WTC11 (cell line): ENCODE measurements around the gene MYPN. TPM values are rescaled to one million over a fixed set of nuclear protein-coding genes. Genes with fewer than 3 reads are reported as not detected.

ENCODE experiments used
- ATAC-seq: fragments of 200-7000 bp; cut with Tn5 transposase; 2 replicates; pipeline ENCODE4 v1.10.0; 2021; ENCODE audit warnings: mild to moderate bottlenecking, moderate library complexity
- CTCF ChIA-PET: fragments of 300-600 bp; sonication (Branson Sonifier 250); formaldehyde crosslinking; loops from one replicate; lab custom pipeline; 2021; ENCODE audit warnings: antibody characterized with exemption; lab: Charles Lee
- POLR2A ChIA-PET: fragments of 350-600 bp; sonication (Branson Sonifier 250); formaldehyde crosslinking; loops from one replicate; lab custom pipeline; 2021; ENCODE audit warnings: antibody characterized with exemption; lab: Charles Lee
- DNase-seq: peaks from one replicate; pipeline ENCODE4 v3.0.0; 2021; ENCODE audit warnings: low spot score
- H3K27ac Mint-ChIP-seq: 2 replicates; pipeline ENCODE4 v1.8.0; 2021; ENCODE audit warnings: mixed read lengths
- H3K27me3 Mint-ChIP-seq: 2 replicates; pipeline ENCODE4 v1.8.0; 2021; ENCODE audit warnings: low read depth, mild to moderate bottlenecking, moderate library complexity, mixed read lengths
- H3K36me3 Mint-ChIP-seq: 2 replicates; pipeline ENCODE4 v1.8.0; 2021; ENCODE audit warnings: mixed read lengths
- H3K4me1 Mint-ChIP-seq: 2 replicates; pipeline ENCODE4 v1.8.0; 2022; ENCODE audit warnings: mixed read lengths
- H3K4me3 Mint-ChIP-seq: 2 replicates; pipeline ENCODE4 v1.8.0; 2021; ENCODE audit warnings: mild to moderate bottlenecking, moderate library complexity, mixed read lengths
- H3K9me3 Mint-ChIP-seq: 2 replicates; pipeline ENCODE4 v1.8.0; 2021; ENCODE audit warnings: mixed read lengths
- CREB1 ChIP-seq: sonication (generic); formaldehyde crosslinking; IDR thresholded peaks from 2 replicates; pipeline ENCODE4 v1.8.0; 2023; ENCODE audit warnings: mild to moderate bottlenecking, missing genetic modification reagents
- GABPB1 ChIP-seq: sonication (generic); formaldehyde crosslinking; IDR thresholded peaks from 2 replicates; pipeline ENCODE4 v1.8.1; 2023; ENCODE audit warnings: mild to moderate bottlenecking, missing genetic modification reagents
- GRHL2 ChIP-seq: fragments of 250-450 bp; sonication (Bioruptor Pico); IDR thresholded peaks from 2 replicates; pipeline ENCODE4 v1.8.0; 2022; ENCODE audit warnings: mild to moderate bottlenecking, moderate library complexity; ENCODE audit not compliant: insufficient replicate concordance, severe bottlenecking
- GTF2I ChIP-seq: fragments of 250-450 bp; sonication (Bioruptor Pico); conservative IDR thresholded peaks from 2 replicates; pipeline ENCODE4 v1.4.0; 2021; ENCODE audit warnings: mild to moderate bottlenecking
- HMGA2 ChIP-seq: fragments of 250-450 bp; sonication (Bioruptor Pico); IDR thresholded peaks from 2 replicates; pipeline ENCODE4 v1.4.0; 2021; ENCODE audit warnings: mild to moderate bottlenecking, moderate library complexity
- KAT7 ChIP-seq: sonication (generic); formaldehyde crosslinking; IDR thresholded peaks from 2 replicates; pipeline ENCODE4 v1.8.1; 2023; ENCODE audit warnings: missing genetic modification reagents, mild to moderate bottlenecking, borderline replicate concordance
- MXD4 ChIP-seq: fragments of 250-450 bp; sonication (Bioruptor Pico); IDR thresholded peaks from 2 replicates; pipeline ENCODE4 v1.8.0; 2021; ENCODE audit warnings: mild to moderate bottlenecking, moderate library complexity, borderline replicate concordance
- NFE2L1 ChIP-seq: sonication (generic); formaldehyde crosslinking; IDR thresholded peaks from 2 replicates; pipeline ENCODE4 v1.8.1; 2023; ENCODE audit warnings: missing genetic modification reagents
- NR2C2 ChIP-seq: sonication (generic); formaldehyde crosslinking; IDR thresholded peaks from 2 replicates; pipeline ENCODE4 v1.8.0; 2022; ENCODE audit warnings: mild to moderate bottlenecking, missing genetic modification reagents
- NR3C1 ChIP-seq: sonication (generic); formaldehyde crosslinking; conservative IDR thresholded peaks from 2 replicates; pipeline ENCODE4 v1.8.1; 2023; ENCODE audit warnings: low read depth, mild to moderate bottlenecking, missing genetic modification reagents
- OVOL2 ChIP-seq: fragments of 250-450 bp; sonication (Bioruptor Pico); IDR thresholded peaks from 2 replicates; pipeline ENCODE4 v1.9.0; 2021; ENCODE audit warnings: mild to moderate bottlenecking, borderline replicate concordance
- PRRX2 ChIP-seq: fragments of 250-450 bp; sonication (Bioruptor Pico); IDR thresholded peaks from 2 replicates; pipeline ENCODE4 v1.8.0; 2021; ENCODE audit warnings: mild to moderate bottlenecking
- RORB ChIP-seq: fragments of 250-450 bp; sonication (Bioruptor Pico); IDR thresholded peaks from 2 replicates; pipeline ENCODE4 v1.9.0; 2021; ENCODE audit warnings: mild to moderate bottlenecking
- SP1 ChIP-seq: sonication (generic); formaldehyde crosslinking; conservative IDR thresholded peaks from 2 replicates; pipeline ENCODE4 v1.8.1; 2022; ENCODE audit warnings: missing genetic modification reagents
- ZBTB21 ChIP-seq: sonication (generic); formaldehyde crosslinking; IDR thresholded peaks from 2 replicates; pipeline ENCODE4 v1.8.1; 2023; ENCODE audit warnings: mild to moderate bottlenecking, missing genetic modification reagents, borderline replicate concordance
- ZNF263 ChIP-seq: sonication (generic); formaldehyde crosslinking; IDR thresholded peaks from 2 replicates; pipeline ENCODE4 v1.8.1; 2022; ENCODE audit warnings: low read depth, mild to moderate bottlenecking, moderate library complexity, missing genetic modification reagents
- ZNF396 ChIP-seq: fragments of 250-450 bp; sonication (Bioruptor Pico); IDR thresholded peaks from 2 replicates; pipeline ENCODE4 v1.8.0; 2021; ENCODE audit warnings: mild to moderate bottlenecking, moderate library complexity, borderline replicate concordance
- ZNF423 ChIP-seq: fragments of 250-450 bp; sonication (Bioruptor Pico); IDR thresholded peaks from 2 replicates; pipeline ENCODE4 v2.1.2; 2022; ENCODE audit warnings: mild to moderate bottlenecking, moderate library complexity
- total RNA-seq: library from RNA; stranded (reverse); gene quantifications from 3 replicates; pipeline ENCODE4 v1.2.3, GENCODE V29; 2021
- TF ChIP-seq, protein P1 (sequence below): sonication (generic); formaldehyde crosslinking; IDR thresholded peaks from 2 replicates; pipeline ENCODE4 v1.8.1; 2022; ENCODE audit warnings: low read depth, mild to moderate bottlenecking, moderate library complexity, missing genetic modification reagents, borderline replicate concordance
- TF ChIP-seq, protein P2 (sequence below): fragments of 250-450 bp; sonication (Bioruptor Pico); IDR thresholded peaks from 2 replicates; pipeline ENCODE4 v2.1.2; 2022; ENCODE audit warnings: mild to moderate bottlenecking, moderate library complexity
- TF ChIP-seq, protein P3 (sequence below): sonication (generic); formaldehyde crosslinking; IDR thresholded peaks from 2 replicates; pipeline ENCODE4 v1.8.1; 2022; ENCODE audit warnings: mild to moderate bottlenecking, moderate library complexity, missing genetic modification reagents
- TF ChIP-seq, protein P4 (sequence below): fragments of 250-450 bp; sonication (Bioruptor Pico); IDR thresholded peaks from 2 replicates; pipeline ENCODE4 v1.9.0; 2021; ENCODE audit warnings: moderate library complexity, mild to moderate bottlenecking, inconsistent platforms, borderline replicate concordance
- TF ChIP-seq, protein P5 (sequence below): sonication (generic); formaldehyde crosslinking; IDR thresholded peaks from 2 replicates; pipeline ENCODE4 v1.8.1; 2023; ENCODE audit warnings: mild to moderate bottlenecking, missing genetic modification reagents

MYPN gene
- total RNA-seq, 1 experiment from 2014 or later, result not detected

DNA sequence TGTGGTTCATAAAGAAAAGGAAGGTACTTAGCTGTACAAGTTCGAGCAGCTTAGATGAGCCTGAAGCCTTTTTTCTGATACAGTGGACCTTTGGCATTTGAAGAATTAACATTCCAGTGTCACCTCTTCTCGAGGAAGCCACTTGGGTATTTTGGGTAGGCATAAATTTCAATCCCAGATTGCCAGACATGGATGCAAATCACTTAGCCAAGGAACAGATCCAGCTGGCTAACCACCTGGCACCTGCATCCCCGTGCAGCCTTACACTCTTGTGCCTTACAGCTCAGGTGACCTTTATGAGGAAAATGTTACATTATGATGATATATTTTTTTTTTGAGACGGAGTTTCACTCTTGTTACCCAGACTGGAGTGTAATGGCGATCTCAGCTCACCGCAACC lies 138.6 kb downstream of the MYPN start:
- DNase-seq, result no peak
- no peaks in the 10 kb centered on the region for H3K36me3 Mint-ChIP-seq
- H3K4me3 Mint-ChIP-seq, result no peak overlapping the region
- ATAC-seq, result no peak
- no peak for TF ChIP-seq KAT7
- no peak for TF ChIP-seq PRRX2 (CRISPR knock-in tag)
- TF ChIP-seq, protein P1, sequence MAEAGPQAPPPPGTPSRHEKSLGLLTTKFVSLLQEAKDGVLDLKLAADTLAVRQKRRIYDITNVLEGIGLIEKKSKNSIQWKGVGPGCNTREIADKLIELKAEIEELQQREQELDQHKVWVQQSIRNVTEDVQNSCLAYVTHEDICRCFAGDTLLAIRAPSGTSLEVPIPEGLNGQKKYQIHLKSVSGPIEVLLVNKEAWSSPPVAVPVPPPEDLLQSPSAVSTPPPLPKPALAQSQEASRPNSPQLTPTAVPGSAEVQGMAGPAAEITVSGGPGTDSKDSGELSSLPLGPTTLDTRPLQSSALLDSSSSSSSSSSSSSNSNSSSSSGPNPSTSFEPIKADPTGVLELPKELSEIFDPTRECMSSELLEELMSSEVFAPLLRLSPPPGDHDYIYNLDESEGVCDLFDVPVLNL (CRISPR knock-in tag), result no peak
- TF ChIP-seq RORB (CRISPR knock-in tag), result no peak
- TF ChIP-seq, protein P2, sequence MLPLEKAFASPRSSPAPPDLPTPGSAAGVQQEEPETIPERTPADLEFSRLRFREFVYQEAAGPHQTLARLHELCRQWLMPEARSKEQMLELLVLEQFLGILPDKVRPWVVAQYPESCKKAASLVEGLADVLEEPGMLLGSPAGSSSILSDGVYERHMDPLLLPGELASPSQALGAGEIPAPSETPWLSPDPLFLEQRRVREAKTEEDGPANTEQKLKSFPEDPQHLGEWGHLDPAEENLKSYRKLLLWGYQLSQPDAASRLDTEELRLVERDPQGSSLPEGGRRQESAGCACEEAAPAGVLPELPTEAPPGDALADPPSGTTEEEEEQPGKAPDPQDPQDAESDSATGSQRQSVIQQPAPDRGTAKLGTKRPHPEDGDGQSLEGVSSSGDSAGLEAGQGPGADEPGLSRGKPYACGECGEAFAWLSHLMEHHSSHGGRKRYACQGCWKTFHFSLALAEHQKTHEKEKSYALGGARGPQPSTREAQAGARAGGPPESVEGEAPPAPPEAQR (CRISPR knock-in tag), result no peak
- TF ChIP-seq, all 79 proteins: peak for 0
- ChIA-PET CTCF (no interaction called here), POLR2A (interaction anchor here (0.7 kb wide), 1 partner anchor 84 kb away, joined by 3 read pairs; the partner anchor contains the start of gene HNRNPH3)
- Mint-ChIP-seq H3K9me3 (no peaks in the 10 kb centered on the region), H3K4me1 (peaks cover 18% of the 10 kb centered on the region), H3K27ac (no peak overlapping the region), H3K27me3 (peaks cover 93% of the 10 kb centered on the region)

DNA sequence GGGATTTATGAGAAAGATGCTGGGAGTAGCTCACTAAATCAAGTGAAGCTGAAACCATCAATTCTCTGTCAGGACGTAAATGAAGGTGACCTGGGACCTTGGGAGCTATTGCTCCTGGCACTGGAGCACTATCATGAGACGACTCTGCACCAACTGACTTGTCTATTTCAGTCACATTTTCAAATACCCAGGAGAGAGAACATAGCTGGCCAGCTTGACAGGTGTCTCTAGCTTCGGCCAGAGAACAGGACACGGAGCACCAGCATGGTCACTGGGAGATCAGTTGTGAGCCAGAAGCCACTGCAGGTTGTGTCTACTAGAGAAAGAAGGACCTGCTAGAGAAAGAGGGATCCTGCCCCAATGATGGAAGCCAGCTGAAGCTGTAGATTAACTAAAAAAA lies 140.0 kb downstream of the MYPN start:
- POLR2A ChIA-PET, result interaction anchor here (0.6 kb wide), 2 partner anchors 18 to 619 kb away, joined by 3 to 4 read pairs; partner anchors contain the start of gene ATOH7
- CTCF ChIA-PET, result interaction anchor here (1.1 kb wide), 1 partner anchor 36 kb away, joined by 5 read pairs; no protein-coding TSS in a partner anchor
- H3K27ac Mint-ChIP-seq, result no peak overlapping the region
- peaks cover 95% of the 10 kb centered on the region for H3K27me3 Mint-ChIP-seq
- no peak for TF ChIP-seq GABPB1 (CRISPR knock-in tag)
- TF ChIP-seq, protein P3, sequence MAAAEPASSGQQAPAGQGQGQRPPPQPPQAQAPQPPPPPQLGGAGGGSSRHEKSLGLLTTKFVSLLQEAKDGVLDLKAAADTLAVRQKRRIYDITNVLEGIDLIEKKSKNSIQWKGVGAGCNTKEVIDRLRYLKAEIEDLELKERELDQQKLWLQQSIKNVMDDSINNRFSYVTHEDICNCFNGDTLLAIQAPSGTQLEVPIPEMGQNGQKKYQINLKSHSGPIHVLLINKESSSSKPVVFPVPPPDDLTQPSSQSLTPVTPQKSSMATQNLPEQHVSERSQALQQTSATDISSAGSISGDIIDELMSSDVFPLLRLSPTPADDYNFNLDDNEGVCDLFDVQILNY, result no peak
- TF ChIP-seq GRHL2 (CRISPR knock-in tag), result no peak
- no peak for TF ChIP-seq RORB (CRISPR knock-in tag)
- TF ChIP-seq GTF2I, result no peak
- no peak for TF ChIP-seq ZNF263 (CRISPR knock-in tag)
- no peak for TF ChIP-seq ZBTB21 (CRISPR knock-in tag)
- no peak for TF ChIP-seq NR2C2
- TF ChIP-seq HMGA2 (CRISPR knock-in tag), result no peak
- no peak for TF ChIP-seq OVOL2 (CRISPR knock-in tag)
- TF ChIP-seq, protein P4, sequence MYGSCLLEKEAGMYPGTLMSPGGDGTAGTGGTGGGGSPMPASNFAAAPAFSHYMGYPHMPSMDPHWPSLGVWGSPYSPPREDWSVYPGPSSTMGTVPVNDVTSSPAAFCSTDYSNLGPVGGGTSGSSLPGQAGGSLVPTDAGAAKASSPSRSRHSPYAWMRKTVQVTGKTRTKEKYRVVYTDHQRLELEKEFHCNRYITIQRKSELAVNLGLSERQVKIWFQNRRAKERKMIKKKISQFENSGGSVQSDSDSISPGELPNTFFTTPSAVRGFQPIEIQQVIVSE, result no peak
- no peak for TF ChIP-seq NR3C1 (CRISPR knock-in tag)
- TF ChIP-seq SP1 (CRISPR knock-in tag), result no peak
- no peak for TF ChIP-seq NFE2L1 (CRISPR knock-in tag)
- TF ChIP-seq ZNF396 (CRISPR knock-in tag), result no peak
- TF ChIP-seq ZNF423 (CRISPR knock-in tag), result no peak
- TF ChIP-seq CREB1 (CRISPR knock-in tag), result no peak
- TF ChIP-seq, protein P5, sequence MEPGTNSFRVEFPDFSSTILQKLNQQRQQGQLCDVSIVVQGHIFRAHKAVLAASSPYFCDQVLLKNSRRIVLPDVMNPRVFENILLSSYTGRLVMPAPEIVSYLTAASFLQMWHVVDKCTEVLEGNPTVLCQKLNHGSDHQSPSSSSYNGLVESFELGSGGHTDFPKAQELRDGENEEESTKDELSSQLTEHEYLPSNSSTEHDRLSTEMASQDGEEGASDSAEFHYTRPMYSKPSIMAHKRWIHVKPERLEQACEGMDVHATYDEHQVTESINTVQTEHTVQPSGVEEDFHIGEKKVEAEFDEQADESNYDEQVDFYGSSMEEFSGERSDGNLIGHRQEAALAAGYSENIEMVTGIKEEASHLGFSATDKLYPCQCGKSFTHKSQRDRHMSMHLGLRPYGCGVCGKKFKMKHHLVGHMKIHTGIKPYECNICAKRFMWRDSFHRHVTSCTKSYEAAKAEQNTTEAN, result no peak
- TF ChIP-seq MXD4 (CRISPR knock-in tag), result no peak
- TF ChIP-seq, all 79 proteins: peak for 0
- H3K4me3 Mint-ChIP-seq, result no peak overlapping the region
- ATAC-seq, result no peak
- H3K9me3 Mint-ChIP-seq, result no peaks in the 10 kb centered on the region
- H3K4me1 Mint-ChIP-seq, result peaks cover 18% of the 10 kb centered on the region
- no peaks in the 10 kb centered on the region for H3K36me3 Mint-ChIP-seq
- DNase-seq, result no peak
